ENCODE measurements around the gene FAM78B.

DNA sequence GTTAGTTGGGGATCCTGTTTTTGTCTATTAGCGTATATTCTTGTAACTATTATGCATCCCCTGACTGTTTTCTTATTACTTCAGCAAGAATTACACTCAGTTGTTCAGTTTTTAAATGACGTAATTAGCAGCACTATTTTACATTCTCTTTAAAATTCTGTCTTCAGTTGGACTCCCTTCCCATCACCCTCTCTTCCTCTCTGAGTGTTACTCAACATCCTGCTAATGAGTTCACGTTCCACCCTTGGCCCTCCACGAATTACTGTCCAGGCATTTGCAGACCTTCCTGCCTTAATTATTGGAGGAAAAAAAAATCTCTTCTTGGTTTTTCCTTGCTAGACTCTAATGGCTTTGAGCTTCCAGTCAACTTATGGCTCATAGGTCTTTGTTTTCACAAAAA, 23.6 kb upstream of the FAM78B start:
- TF ChIP-seq, protein P1, sequence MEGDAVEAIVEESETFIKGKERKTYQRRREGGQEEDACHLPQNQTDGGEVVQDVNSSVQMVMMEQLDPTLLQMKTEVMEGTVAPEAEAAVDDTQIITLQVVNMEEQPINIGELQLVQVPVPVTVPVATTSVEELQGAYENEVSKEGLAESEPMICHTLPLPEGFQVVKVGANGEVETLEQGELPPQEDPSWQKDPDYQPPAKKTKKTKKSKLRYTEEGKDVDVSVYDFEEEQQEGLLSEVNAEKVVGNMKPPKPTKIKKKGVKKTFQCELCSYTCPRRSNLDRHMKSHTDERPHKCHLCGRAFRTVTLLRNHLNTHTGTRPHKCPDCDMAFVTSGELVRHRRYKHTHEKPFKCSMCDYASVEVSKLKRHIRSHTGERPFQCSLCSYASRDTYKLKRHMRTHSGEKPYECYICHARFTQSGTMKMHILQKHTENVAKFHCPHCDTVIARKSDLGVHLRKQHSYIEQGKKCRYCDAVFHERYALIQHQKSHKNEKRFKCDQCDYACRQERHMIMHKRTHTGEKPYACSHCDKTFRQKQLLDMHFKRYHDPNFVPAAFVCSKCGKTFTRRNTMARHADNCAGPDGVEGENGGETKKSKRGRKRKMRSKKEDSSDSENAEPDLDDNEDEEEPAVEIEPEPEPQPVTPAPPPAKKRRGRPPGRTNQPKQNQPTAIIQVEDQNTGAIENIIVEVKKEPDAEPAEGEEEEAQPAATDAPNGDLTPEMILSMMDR (conservative IDR thresholded peaks at IDR 0.05; ENCODE audit: low read depth, low read length), result no peak
- TF ChIP-seq EZH2 (IDR thresholded peaks at IDR 0.05; ENCODE audit: borderline replicate concordance, low read depth, low read length, poor library complexity, severe bottlenecking), result no peak
